ENCODE measurements around the gene CCDC9B.

The CCDC9B gene

GRCh38 chr15:40301467-40302179 lies 39.1 kb downstream of the CCDC9B start:
- no peak for DNase-seq (ENCODE audit: extremely low spot score)
- TF ChIP-seq TARDBP (IDR thresholded peaks at IDR 0.05) (no peak), CTBP1 (IDR thresholded peaks at IDR 0.05; ENCODE audit: borderline replicate concordance) (no peak), NFRKB (IDR thresholded peaks at IDR 0.05) (no peak), FOXA1 (IDR thresholded peaks at IDR 0.05) (no peak), SUZ12 (IDR thresholded peaks at IDR 0.05) (no peak), LEF1 (IDR thresholded peaks at IDR 0.05; ENCODE audit: borderline replicate concordance) (no peak), FOXM1 (IDR thresholded peaks at IDR 0.05; ENCODE audit: borderline replicate concordance) (no peak)
- ChIA-PET CTCF (interaction anchor here (1.3 kb wide), 1 partner anchor 9 kb away, joined by 3 read pairs; no protein-coding TSS in a partner anchor), POLR2A (no interaction called here)

DNA sequence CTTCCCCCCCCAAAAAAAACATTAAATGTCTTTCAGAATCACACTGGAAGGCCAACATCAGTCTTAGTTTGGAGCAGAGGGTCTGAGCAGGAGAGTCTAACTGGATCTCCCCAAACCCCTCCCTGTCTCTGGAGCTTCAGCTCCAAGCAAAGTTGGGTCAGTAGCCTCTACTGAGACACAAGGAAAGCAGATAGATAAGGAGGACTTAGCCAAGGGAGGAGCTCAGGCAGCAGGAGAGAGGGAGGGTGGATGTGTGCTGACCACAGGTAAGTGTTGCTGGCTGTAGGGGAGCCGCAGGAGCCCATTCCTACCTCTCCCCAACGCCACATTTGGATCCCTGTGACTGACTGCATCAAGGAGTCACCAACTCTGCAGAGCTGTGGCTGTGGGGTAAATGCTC lies 40.0 kb downstream of the CCDC9B start:
- ChIA-PET CTCF (interaction anchor here (1.3 kb wide), 1 partner anchor 8 kb away, joined by 3 read pairs; no protein-coding TSS in a partner anchor), POLR2A (no interaction called here)
- DNase-seq (ENCODE audit: extremely low spot score): no peak
- TF ChIP-seq ELF4 (IDR thresholded peaks at IDR 0.05): no peak
- no peak for TF ChIP-seq PKNOX1 (IDR thresholded peaks at IDR 0.05)
- TF ChIP-seq L3MBTL2 (conservative IDR thresholded peaks at IDR 0.05): no peak
- no peak for TF ChIP-seq FOXK2 (IDR thresholded peaks at IDR 0.05)
- no peak for TF ChIP-seq NFRKB (IDR thresholded peaks at IDR 0.05)
- TF ChIP-seq ZNF384 (IDR thresholded peaks at IDR 0.05): no peak
- TF ChIP-seq TARDBP (IDR thresholded peaks at IDR 0.05): no peak
- TF ChIP-seq HDGF (IDR thresholded peaks at IDR 0.05; ENCODE audit: borderline replicate concordance): no peak
- TF ChIP-seq FOXA1 (IDR thresholded peaks at IDR 0.05): no peak
- TF ChIP-seq SUZ12 (IDR thresholded peaks at IDR 0.05): no peak
- no peak for TF ChIP-seq FOXM1 (IDR thresholded peaks at IDR 0.05; ENCODE audit: borderline replicate concordance)
- no peak for TF ChIP-seq SP1 (IDR thresholded peaks at IDR 0.05)
- no peak for TF ChIP-seq LEF1 (IDR thresholded peaks at IDR 0.05; ENCODE audit: borderline replicate concordance)
- TF ChIP-seq BHLHE40 (IDR thresholded peaks at IDR 0.05; ENCODE audit: borderline replicate concordance): no peak
- TF ChIP-seq ARNT (IDR thresholded peaks at IDR 0.05): no peak
- no peak for TF ChIP-seq CTBP1 (IDR thresholded peaks at IDR 0.05; ENCODE audit: borderline replicate concordance)

- ChIA-PET CTCF (no interaction called here), POLR2A (no interaction called here)
- TF ChIP-seq LEF1 (IDR thresholded peaks at IDR 0.05; ENCODE audit: borderline replicate concordance): no peak
- TF ChIP-seq NFRKB (IDR thresholded peaks at IDR 0.05): no peak
- no peak for TF ChIP-seq ELF4 (IDR thresholded peaks at IDR 0.05)
- no peak for TF ChIP-seq SUZ12 (IDR thresholded peaks at IDR 0.05)
- no peak for DNase-seq (ENCODE audit: extremely low spot score)
Observed at GRCh38 chr15:40300367-40300766, 40.4 kb downstream of the CCDC9B start.

DNA sequence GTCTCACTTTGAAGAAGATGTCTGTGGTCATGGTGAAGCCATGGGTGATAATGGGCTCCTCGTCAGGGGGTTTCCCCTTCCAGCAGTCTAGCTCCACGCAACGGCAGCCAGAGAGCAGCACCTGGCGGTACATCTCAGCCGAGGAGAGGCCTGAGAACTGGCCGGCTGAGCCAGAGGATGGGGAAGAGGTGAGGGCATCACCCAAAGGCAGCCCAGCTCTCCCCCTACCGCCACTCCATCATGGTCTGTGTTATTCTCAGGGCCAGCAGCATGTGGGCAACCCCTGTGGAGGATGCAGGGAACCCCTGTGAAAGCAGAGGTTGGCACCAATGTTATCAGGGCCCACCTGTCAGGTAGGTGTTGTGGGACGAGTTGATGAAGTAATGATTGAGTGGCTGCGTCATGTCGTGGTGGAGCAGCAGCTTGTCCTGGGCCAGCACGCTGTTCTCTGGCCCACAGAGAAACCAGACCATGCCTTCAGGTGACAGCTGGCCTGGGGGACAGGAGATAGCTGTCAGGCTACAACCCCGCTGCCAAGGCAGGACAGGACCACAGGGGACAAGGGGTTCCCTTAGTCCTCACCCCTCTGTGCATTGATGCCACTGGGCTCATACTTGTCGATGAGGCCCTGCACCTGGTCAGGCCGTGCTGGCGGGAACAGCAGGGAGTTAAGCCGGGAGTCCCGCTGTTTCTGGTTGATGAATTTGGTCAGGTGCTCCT lies 42.4 kb downstream of the CCDC9B start:
- ChIA-PET CTCF (no interaction called here), POLR2A (interaction anchor here (0.7 kb wide), 1 partner anchor 10 kb away, joined by 3 read pairs; no protein-coding TSS in a partner anchor)
- no peak for TF ChIP-seq HDGF (IDR thresholded peaks at IDR 0.05; ENCODE audit: borderline replicate concordance)
- DNase-seq (ENCODE audit: extremely low spot score): no peak

GRCh38 chr15:40297356-40297755 lies 43.4 kb downstream of the CCDC9B start:
- CTCF ChIA-PET: no interaction called here
- TF ChIP-seq CTBP1 (IDR thresholded peaks at IDR 0.05; ENCODE audit: borderline replicate concordance) (no peak), PKNOX1 (IDR thresholded peaks at IDR 0.05) (no peak), ZNF384 (IDR thresholded peaks at IDR 0.05) (no peak), FOXA1 (IDR thresholded peaks at IDR 0.05) (no peak), ARNT (IDR thresholded peaks at IDR 0.05) (no peak), L3MBTL2 (conservative IDR thresholded peaks at IDR 0.05) (no peak), BHLHE40 (IDR thresholded peaks at IDR 0.05; ENCODE audit: borderline replicate concordance) (no peak), FOXM1 (IDR thresholded peaks at IDR 0.05; ENCODE audit: borderline replicate concordance) (no peak), NFRKB (IDR thresholded peaks at IDR 0.05) (no peak), SP1 (IDR thresholded peaks at IDR 0.05) (no peak), ELF4 (IDR thresholded peaks at IDR 0.05) (no peak), HDGF (IDR thresholded peaks at IDR 0.05; ENCODE audit: borderline replicate concordance) (no peak), SUZ12 (IDR thresholded peaks at IDR 0.05) (no peak), LEF1 (IDR thresholded peaks at IDR 0.05; ENCODE audit: borderline replicate concordance) (no peak), FOXK2 (IDR thresholded peaks at IDR 0.05) (no peak), TARDBP (IDR thresholded peaks at IDR 0.05) (no peak)
- POLR2A ChIA-PET: no interaction called here
- DNase-seq (ENCODE audit: extremely low spot score): no peak

- DNase-seq (ENCODE audit: extremely low spot score): no peak
- ChIA-PET CTCF (no interaction called here), POLR2A (no interaction called here)
- no peak for TF ChIP-seq FOXA1 (IDR thresholded peaks at IDR 0.05)
- TF ChIP-seq CTBP1 (IDR thresholded peaks at IDR 0.05; ENCODE audit: borderline replicate concordance): no peak
- TF ChIP-seq ELF4 (IDR thresholded peaks at IDR 0.05): no peak
- no peak for TF ChIP-seq NFRKB (IDR thresholded peaks at IDR 0.05)
- no peak for TF ChIP-seq TARDBP (IDR thresholded peaks at IDR 0.05)
- TF ChIP-seq BHLHE40 (IDR thresholded peaks at IDR 0.05; ENCODE audit: borderline replicate concordance): no peak
- TF ChIP-seq SUZ12 (IDR thresholded peaks at IDR 0.05): no peak
- no peak for TF ChIP-seq FOXM1 (IDR thresholded peaks at IDR 0.05; ENCODE audit: borderline replicate concordance)
- no peak for TF ChIP-seq PKNOX1 (IDR thresholded peaks at IDR 0.05)
- no peak for TF ChIP-seq ARNT (IDR thresholded peaks at IDR 0.05)
- TF ChIP-seq FOXK2 (IDR thresholded peaks at IDR 0.05): no peak
Observed at GRCh38 chr15:40296561-40297230, 44.0 kb downstream of the CCDC9B start.

All from HEK293T (cell line).